HepG2 (cell line): Measurements from ENCODE around the gene PODN. TPM values are rescaled to one million over a fixed set of nuclear protein-coding genes. Genes with fewer than 3 reads are reported as not detected.

Experiments
- ATF7 ChIP-seq, 2 experiments: fragments of 450-650 bp in 1 of 2; sonication (generic) in 1 of 2; formaldehyde crosslinking in 1 of 2; IDR thresholded peaks; 2 replicates each; pipeline versions ENCODE4 v1.4.0 to v1.6.1; 2016 to 2020; ENCODE audit warnings: antibody characterized with exemption in 1 of 2, mild to moderate bottlenecking in 1 of 2, missing genetic modification reagents in 1 of 2
- FOSL2 ChIP-seq: sonication (generic); formaldehyde crosslinking; IDR thresholded peaks from 2 replicates; pipeline ENCODE4 v1.4.0; 2020; ENCODE audit warnings: missing genetic modification reagents
- HCFC1 ChIP-seq: fragments of 150-350 bp; IDR thresholded peaks from 2 replicates; pipeline ENCODE4 v1.6.1; 2014; ENCODE audit warnings: low read depth, low read length
- LCORL ChIP-seq, 2 experiments: fragments of 450-650 bp in 1 of 2; sonication (generic) in 1 of 2; formaldehyde crosslinking in 1 of 2; IDR thresholded peaks; 2 replicates each; pipeline versions ENCODE4 v1.5.0 to v1.6.1; 2017 to 2020; ENCODE audit warnings: antibody characterized with exemption in 1 of 2, missing genetic modification reagents in 1 of 2
- PHF5A ChIP-seq: IDR thresholded peaks from one replicate; pipeline ENCODE4 v1.6.1; 2018; ENCODE audit warnings: low read depth, missing genetic modification reagents; ENCODE audit not compliant: unreplicated experiment
- TBP ChIP-seq: sonication (generic); formaldehyde crosslinking; IDR thresholded peaks from 2 replicates; pipeline ENCODE4 v1.5.0; 2020; ENCODE audit warnings: missing genetic modification reagents
- TBX3 ChIP-seq: fragments of 450-650 bp; IDR thresholded peaks from 2 replicates; pipeline ENCODE4 v1.6.1; 2017; ENCODE audit warnings: antibody characterized with exemption, mild to moderate bottlenecking, inconsistent platforms, borderline replicate concordance
- TMF1 ChIP-seq: sonication (generic); formaldehyde crosslinking; IDR thresholded peaks from 2 replicates; pipeline ENCODE4 v1.8.1; 2022; ENCODE audit warnings: low read depth, missing genetic modification reagents
- ZBTB1 ChIP-seq: sonication (generic); formaldehyde crosslinking; IDR thresholded peaks from 2 replicates; pipeline ENCODE4 v1.4.0; 2020; ENCODE audit warnings: missing genetic modification reagents, borderline replicate concordance
- ZNF136 ChIP-seq: sonication (generic); formaldehyde crosslinking; IDR thresholded peaks from 2 replicates; pipeline ENCODE4 v1.8.1; 2022; ENCODE audit warnings: low read depth, mild to moderate bottlenecking, moderate library complexity, missing genetic modification reagents
- ZNF180 ChIP-seq: sonication (generic); formaldehyde crosslinking; IDR thresholded peaks from 2 replicates; pipeline ENCODE4 v1.4.0; 2020; ENCODE audit warnings: low read depth, missing genetic modification reagents, borderline replicate concordance
- ZNF264 ChIP-seq: sonication (generic); formaldehyde crosslinking; IDR thresholded peaks from 2 replicates; pipeline ENCODE4 v1.4.0; 2020; ENCODE audit warnings: missing genetic modification reagents
- ZNF432 ChIP-seq: sonication (generic); formaldehyde crosslinking; IDR thresholded peaks from 2 replicates; pipeline ENCODE4 v1.5.0; 2020; ENCODE audit warnings: missing genetic modification reagents, mild to moderate bottlenecking, borderline replicate concordance
- ZNF446 ChIP-seq: sonication (generic); formaldehyde crosslinking; IDR thresholded peaks from 2 replicates; pipeline ENCODE4 v1.5.0; 2020; ENCODE audit warnings: mild to moderate bottlenecking, missing genetic modification reagents
- ZNF615 ChIP-seq: sonication (generic); formaldehyde crosslinking; IDR thresholded peaks from 2 replicates; pipeline ENCODE4 v1.5.0; 2020; ENCODE audit warnings: mild to moderate bottlenecking, missing genetic modification reagents, borderline replicate concordance
- polyA plus RNA-seq, 8 experiments: library from polyadenylated mRNA; depleted of rRNA in 3 of 8; stranded (reverse) in 7 of 8; unstranded in 1 of 8; fragments of >200 nt; fragmentation: Illumina TruSeq in 4 of 8; extraction: Trizol in 4 of 8; gene quantifications; 2 replicates each; pipeline versions ENCODE4 v1.2.1 to v1.2.3, GENCODE V29; 2011 to 2016; ENCODE audit warnings: low read depth in 4 of 8, missing spikeins in 1 of 8, mixed read lengths in 1 of 8; ENCODE audit not compliant: insufficient read depth in 1 of 8
- total RNA-seq, 5 experiments: library from RNA; depleted of rRNA; stranded (reverse); fragments of >200 nt; fragmentation: Illumina TruSeq; extraction: Trizol; gene quantifications; 2 replicates each; pipeline ENCODE4 v1.2.3, GENCODE V29; 2016; ENCODE audit warnings: low read depth in 1 of 5
- TF ChIP-seq, protein P1 (sequence below): sonication (generic); formaldehyde crosslinking; IDR thresholded peaks from 2 replicates; pipeline ENCODE4 v1.4.0; 2020; ENCODE audit warnings: missing genetic modification reagents
- TF ChIP-seq, protein P2 (sequence below): sonication (generic); formaldehyde crosslinking; IDR thresholded peaks from 2 replicates; pipeline ENCODE4 v1.5.1; 2020; ENCODE audit warnings: mild to moderate bottlenecking, missing genetic modification reagents, moderate library complexity
- TF ChIP-seq, protein P3 (sequence below): sonication (generic); formaldehyde crosslinking; IDR thresholded peaks from 2 replicates; pipeline ENCODE4 v1.4.0; 2020; ENCODE audit warnings: mild to moderate bottlenecking, missing genetic modification reagents

The PODN gene
- total and polyA plus RNA-seq, 2 of the 13 experiments (the other 11 are each of a cell fraction or from before 2014, with no cell fraction given) = 0.13 TPM; not detected in 1

DNA sequence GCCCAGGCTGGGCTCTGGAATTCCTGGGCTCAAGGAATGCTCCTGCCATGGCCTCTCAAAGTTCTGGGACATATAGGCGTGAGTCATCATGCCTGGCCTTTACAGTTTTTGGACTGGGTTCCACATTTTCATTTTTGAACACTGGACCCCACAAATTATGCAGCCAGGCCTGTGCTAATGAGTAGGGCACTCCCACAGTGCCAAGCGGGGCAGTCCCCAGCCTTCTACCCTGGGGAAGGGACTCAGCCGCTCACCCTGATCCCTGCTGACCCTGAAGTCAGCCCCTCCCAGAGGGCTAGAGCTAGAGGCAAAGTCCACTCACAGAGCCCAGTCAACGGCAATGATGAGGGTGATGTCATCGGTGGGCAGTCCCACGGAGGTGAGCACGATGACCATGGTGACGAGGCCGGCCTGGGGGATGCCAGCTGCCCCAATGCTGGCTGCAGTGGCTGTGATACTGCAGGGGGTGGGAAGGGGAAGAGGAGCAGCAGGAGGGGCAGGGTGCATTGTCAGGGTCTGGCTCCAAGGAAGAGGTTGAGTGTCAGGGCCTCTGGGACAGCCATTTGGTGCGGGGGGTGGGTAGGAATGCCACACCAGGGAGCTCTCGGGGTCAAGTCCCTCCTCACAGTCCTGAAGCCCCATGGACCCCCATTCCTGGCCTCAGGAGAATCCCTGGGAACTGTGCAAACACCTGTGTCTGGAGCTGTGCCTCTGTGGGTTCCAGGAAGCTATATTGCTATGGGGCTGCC, 27.6 kb downstream of the PODN start (continued):
- TF ChIP-seq ATF7 (IDR thresholded peaks at IDR 0.05) (peak; percentile 97), ATF7 (CRISPR knock-in tag; IDR thresholded peaks at IDR 0.05) (peak; percentile 99), TMF1 (CRISPR knock-in tag) (no peak), HCFC1 (no peak), TBP (CRISPR knock-in tag) (no peak), ZNF264 (CRISPR knock-in tag) (no peak; the same call in 1 of the 2 replicates), ZNF615 (CRISPR knock-in tag) (no peak), ZBTB1 (CRISPR knock-in tag) (no peak), TBX3 (no peak), ZNF446 (CRISPR knock-in tag) (no peak), PHF5A (CRISPR knock-in tag) (no peak), LCORL (IDR thresholded peaks at IDR 0.05) (peak; percentile 33; the same call in 1 of the 2 replicates), LCORL (CRISPR knock-in tag; IDR thresholded peaks at IDR 0.05) (peak; percentile 75), ZNF136 (CRISPR knock-in tag) (no peak), ZNF180 (CRISPR knock-in tag) (no peak), FOSL2 (peak; percentile 88), ZNF432 (CRISPR knock-in tag) (no peak)
- TF ChIP-seq, protein P1, sequence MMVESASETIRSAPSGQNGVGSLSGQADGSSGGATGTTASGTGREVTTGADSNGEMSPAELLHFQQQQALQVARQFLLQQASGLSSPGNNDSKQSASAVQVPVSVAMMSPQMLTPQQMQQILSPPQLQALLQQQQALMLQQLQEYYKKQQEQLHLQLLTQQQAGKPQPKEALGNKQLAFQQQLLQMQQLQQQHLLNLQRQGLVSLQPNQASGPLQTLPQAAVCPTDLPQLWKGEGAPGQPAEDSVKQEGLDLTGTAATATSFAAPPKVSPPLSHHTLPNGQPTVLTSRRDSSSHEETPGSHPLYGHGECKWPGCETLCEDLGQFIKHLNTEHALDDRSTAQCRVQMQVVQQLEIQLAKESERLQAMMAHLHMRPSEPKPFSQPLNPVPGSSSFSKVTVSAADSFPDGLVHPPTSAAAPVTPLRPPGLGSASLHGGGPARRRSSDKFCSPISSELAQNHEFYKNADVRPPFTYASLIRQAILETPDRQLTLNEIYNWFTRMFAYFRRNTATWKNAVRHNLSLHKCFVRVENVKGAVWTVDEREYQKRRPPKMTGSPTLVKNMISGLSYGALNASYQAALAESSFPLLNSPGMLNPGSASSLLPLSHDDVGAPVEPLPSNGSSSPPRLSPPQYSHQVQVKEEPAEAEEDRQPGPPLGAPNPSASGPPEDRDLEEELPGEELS (CRISPR knock-in tag) = peak; percentile 58
- TF ChIP-seq, protein P2, sequence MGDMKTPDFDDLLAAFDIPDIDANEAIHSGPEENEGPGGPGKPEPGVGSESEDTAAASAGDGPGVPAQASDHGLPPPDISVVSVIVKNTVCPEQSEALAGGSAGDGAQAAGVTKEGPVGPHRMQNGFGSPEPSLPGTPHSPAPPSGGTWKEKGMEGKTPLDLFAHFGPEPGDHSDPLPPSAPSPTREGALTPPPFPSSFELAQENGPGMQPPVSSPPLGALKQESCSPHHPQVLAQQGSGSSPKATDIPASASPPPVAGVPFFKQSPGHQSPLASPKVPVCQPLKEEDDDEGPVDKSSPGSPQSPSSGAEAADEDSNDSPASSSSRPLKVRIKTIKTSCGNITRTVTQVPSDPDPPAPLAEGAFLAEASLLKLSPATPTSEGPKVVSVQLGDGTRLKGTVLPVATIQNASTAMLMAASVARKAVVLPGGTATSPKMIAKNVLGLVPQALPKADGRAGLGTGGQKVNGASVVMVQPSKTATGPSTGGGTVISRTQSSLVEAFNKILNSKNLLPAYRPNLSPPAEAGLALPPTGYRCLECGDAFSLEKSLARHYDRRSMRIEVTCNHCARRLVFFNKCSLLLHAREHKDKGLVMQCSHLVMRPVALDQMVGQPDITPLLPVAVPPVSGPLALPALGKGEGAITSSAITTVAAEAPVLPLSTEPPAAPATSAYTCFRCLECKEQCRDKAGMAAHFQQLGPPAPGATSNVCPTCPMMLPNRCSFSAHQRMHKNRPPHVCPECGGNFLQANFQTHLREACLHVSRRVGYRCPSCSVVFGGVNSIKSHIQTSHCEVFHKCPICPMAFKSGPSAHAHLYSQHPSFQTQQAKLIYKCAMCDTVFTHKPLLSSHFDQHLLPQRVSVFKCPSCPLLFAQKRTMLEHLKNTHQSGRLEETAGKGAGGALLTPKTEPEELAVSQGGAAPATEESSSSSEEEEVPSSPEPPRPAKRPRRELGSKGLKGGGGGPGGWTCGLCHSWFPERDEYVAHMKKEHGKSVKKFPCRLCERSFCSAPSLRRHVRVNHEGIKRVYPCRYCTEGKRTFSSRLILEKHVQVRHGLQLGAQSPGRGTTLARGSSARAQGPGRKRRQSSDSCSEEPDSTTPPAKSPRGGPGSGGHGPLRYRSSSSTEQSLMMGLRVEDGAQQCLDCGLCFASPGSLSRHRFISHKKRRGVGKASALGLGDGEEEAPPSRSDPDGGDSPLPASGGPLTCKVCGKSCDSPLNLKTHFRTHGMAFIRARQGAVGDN = peak; percentile 93
- TF ChIP-seq, protein P3, sequence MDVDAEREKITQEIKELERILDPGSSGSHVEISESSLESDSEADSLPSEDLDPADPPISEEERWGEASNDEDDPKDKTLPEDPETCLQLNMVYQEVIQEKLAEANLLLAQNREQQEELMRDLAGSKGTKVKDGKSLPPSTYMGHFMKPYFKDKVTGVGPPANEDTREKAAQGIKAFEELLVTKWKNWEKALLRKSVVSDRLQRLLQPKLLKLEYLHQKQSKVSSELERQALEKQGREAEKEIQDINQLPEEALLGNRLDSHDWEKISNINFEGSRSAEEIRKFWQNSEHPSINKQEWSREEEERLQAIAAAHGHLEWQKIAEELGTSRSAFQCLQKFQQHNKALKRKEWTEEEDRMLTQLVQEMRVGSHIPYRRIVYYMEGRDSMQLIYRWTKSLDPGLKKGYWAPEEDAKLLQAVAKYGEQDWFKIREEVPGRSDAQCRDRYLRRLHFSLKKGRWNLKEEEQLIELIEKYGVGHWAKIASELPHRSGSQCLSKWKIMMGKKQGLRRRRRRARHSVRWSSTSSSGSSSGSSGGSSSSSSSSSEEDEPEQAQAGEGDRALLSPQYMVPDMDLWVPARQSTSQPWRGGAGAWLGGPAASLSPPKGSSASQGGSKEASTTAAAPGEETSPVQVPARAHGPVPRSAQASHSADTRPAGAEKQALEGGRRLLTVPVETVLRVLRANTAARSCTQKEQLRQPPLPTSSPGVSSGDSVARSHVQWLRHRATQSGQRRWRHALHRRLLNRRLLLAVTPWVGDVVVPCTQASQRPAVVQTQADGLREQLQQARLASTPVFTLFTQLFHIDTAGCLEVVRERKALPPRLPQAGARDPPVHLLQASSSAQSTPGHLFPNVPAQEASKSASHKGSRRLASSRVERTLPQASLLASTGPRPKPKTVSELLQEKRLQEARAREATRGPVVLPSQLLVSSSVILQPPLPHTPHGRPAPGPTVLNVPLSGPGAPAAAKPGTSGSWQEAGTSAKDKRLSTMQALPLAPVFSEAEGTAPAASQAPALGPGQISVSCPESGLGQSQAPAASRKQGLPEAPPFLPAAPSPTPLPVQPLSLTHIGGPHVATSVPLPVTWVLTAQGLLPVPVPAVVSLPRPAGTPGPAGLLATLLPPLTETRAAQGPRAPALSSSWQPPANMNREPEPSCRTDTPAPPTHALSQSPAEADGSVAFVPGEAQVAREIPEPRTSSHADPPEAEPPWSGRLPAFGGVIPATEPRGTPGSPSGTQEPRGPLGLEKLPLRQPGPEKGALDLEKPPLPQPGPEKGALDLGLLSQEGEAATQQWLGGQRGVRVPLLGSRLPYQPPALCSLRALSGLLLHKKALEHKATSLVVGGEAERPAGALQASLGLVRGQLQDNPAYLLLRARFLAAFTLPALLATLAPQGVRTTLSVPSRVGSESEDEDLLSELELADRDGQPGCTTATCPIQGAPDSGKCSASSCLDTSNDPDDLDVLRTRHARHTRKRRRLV (CRISPR knock-in tag) = 0 out of 2 replicates have a peak, but pooled peaks have one; percentile 49
